A549 (cell line): Measurements from ENCODE around the gene PRKRA.

Experiments
- BCL3 ChIP-seq: fragments of >200 bp; sonication (Bioruptor Twin); formaldehyde crosslinking; IDR thresholded peaks from 3 replicates; pipeline ENCODE4 v1.6.1; 2016
- CBX2 ChIP-seq: fragments of 200-600 bp; sonication (generic); IDR thresholded peaks from 2 replicates; pipeline ENCODE4 v1.6.1; 2016; ENCODE audit warnings: low read depth, mild to moderate bottlenecking, borderline replicate concordance
- CEBPB ChIP-seq, 2 experiments: fragments of >200 bp in 1 of 2; sonication (Bioruptor Twin) in 1 of 2; formaldehyde crosslinking in 1 of 2; IDR thresholded peaks; 2 replicates each; pipeline ENCODE4 v1.6.1; 2012 to 2016
- CHD2 ChIP-seq: fragments of 150-350 bp; IDR thresholded peaks from 2 replicates; pipeline ENCODE4 v1.6.1; 2014; ENCODE audit warnings: low read length; ENCODE audit not compliant: partially characterized antibody
- CTCF ChIP-seq: fragments of >200 bp; sonication (Bioruptor Twin); formaldehyde crosslinking; IDR thresholded peaks from 3 replicates; pipeline ENCODE4 v1.5.1; 2016
- EHF ChIP-seq: fragments of 250-450 bp; sonication (Bioruptor Pico); IDR thresholded peaks from 2 replicates; pipeline ENCODE4 v1.5.0; 2020; ENCODE audit warnings: mild to moderate bottlenecking
- EP300 ChIP-seq, 2 experiments: fragments of >200 bp; sonication (Bioruptor Twin); formaldehyde crosslinking; IDR thresholded peaks; 2 replicates in 1 of 2; 3 replicates in 1 of 2; pipeline ENCODE4 v1.6.1; 2016 to 2017
- HOXA7 ChIP-seq: fragments of 250-450 bp; sonication (Bioruptor Pico); IDR thresholded peaks from 2 replicates; pipeline ENCODE4 v1.5.0; 2020; ENCODE audit warnings: mild to moderate bottlenecking, moderate library complexity
- PBX3 ChIP-seq: IDR thresholded peaks from 2 replicates; pipeline ENCODE4 v1.6.1; 2012
- RAD21 ChIP-seq, 2 experiments: fragments of >200 bp in 1 of 2; sonication (Bioruptor Twin) in 1 of 2; formaldehyde crosslinking in 1 of 2; IDR thresholded peaks in 1 of 2; conservative IDR thresholded peaks in 1 of 2; 2 replicates in 1 of 2; 3 replicates in 1 of 2; pipeline ENCODE4 v1.6.1; 2012 to 2018; ENCODE audit warnings: inconsistent platforms in 1 of 2
- REST ChIP-seq: fragments of 200-600 bp; sonication (generic); IDR thresholded peaks from 2 replicates; pipeline ENCODE4 v1.6.1; 2016; ENCODE audit warnings: antibody characterized with exemption, mild to moderate bottlenecking, moderate library complexity
- SMC3 ChIP-seq: fragments of >200 bp; sonication (Bioruptor Twin); formaldehyde crosslinking; IDR thresholded peaks from 3 replicates; pipeline ENCODE4 v1.6.1; 2018; ENCODE audit warnings: inconsistent platforms
- SREBF2 ChIP-seq: fragments of 450-650 bp; IDR thresholded peaks from 2 replicates; pipeline ENCODE4 v1.6.1; 2014; ENCODE audit warnings: mild to moderate bottlenecking, moderate library complexity
- USF2 ChIP-seq: fragments of 450-650 bp; IDR thresholded peaks from 2 replicates; pipeline ENCODE4 v1.6.1; 2014; ENCODE audit warnings: antibody characterized with exemption

GRCh38 chr2:178428396-178428806 lies 22.6 kb downstream of the PRKRA start:
- TF ChIP-seq EP300 (IDR thresholded peaks at IDR 0.05) (no peak), CTCF (no peak), HOXA7 (no peak), BCL3 (no peak), USF2 (no peak), CEBPB (IDR thresholded peaks at IDR 0.05) (no peak), RAD21 (conservative IDR thresholded peaks at IDR 0.05 in 1 of 2, IDR thresholded peaks at IDR 0.05 in 1 of 2) (no peak), PBX3 (no peak), CHD2 (no peak), SMC3 (no peak), REST (no peak), SREBF2 (no peak), CBX2 (no peak), EHF (no peak)
